GM19372 (cell line): ENCODE results near the gene GYPE.
"Not testable (repeated sequence)": the region's sequence is repeated elsewhere in the genome, so short reads cannot be mapped to it uniquely, and the experiment has no call there.

ENCODE experiments used
- ATAC-seq: cut with Tn5 transposase; IDR thresholded peaks from one replicate; pipeline ENCODE4 v1.9.1; 2021; ENCODE audit warnings: mild to moderate bottlenecking, low read depth, moderate library complexity; ENCODE audit not compliant: unreplicated experiment

GYPE gene

GRCh38 chr4:143870523-143871268, 34.7 kb downstream of the GYPE start:
- ATAC-seq: not testable (repeated sequence)

GRCh38 chr4:143869925-143870324, 35.4 kb downstream of the GYPE start:
- not testable (repeated sequence) for ATAC-seq

- not testable (repeated sequence) for ATAC-seq
These were observed 42.6 kb downstream of the GYPE start for GRCh38 chr4:143862716-143863115.

GRCh38 chr4:143858456-143858855, 46.9 kb downstream of the GYPE start:
- ATAC-seq: no peak

- ATAC-seq: not testable (repeated sequence)
These were observed 47.7 kb downstream of the GYPE start for GRCh38 chr4:143857391-143858336.

GRCh38 chr4:143856017-143856557, 49.3 kb downstream of the GYPE start:
- not testable (repeated sequence) for ATAC-seq

- not testable (repeated sequence) for ATAC-seq
These were observed 50.7 kb downstream of the GYPE start for GRCh38 chr4:143854645-143855044.

- not testable (repeated sequence) for ATAC-seq
These were observed 56.1 kb downstream of the GYPE start for GRCh38 chr4:143849296-143849695.

GRCh38 chr4:143843506-143843832, 61.9 kb downstream of the GYPE start:
- not testable (repeated sequence) for ATAC-seq

- not testable (repeated sequence) for ATAC-seq
These were observed 62.5 kb downstream of the GYPE start for GRCh38 chr4:143842624-143843505.

- not testable (repeated sequence) for ATAC-seq
These were observed 65.9 kb downstream of the GYPE start for GRCh38 chr4:143839413-143839812.

GRCh38 chr4:143834196-143834595, 71.2 kb downstream of the GYPE start:
- not testable (repeated sequence) for ATAC-seq

- ATAC-seq: not testable (repeated sequence)
These were observed 71.7 kb downstream of the GYPE start for GRCh38 chr4:143833676-143834075.

GRCh38 chr4:143830576-143830975, 74.8 kb downstream of the GYPE start:
- not testable (repeated sequence) for ATAC-seq

GRCh38 chr4:143829239-143829620, 76.1 kb downstream of the GYPE start:
- ATAC-seq: not testable (repeated sequence)
